ENCODE measurements around the gene OR1G1.
"Not testable (repeated sequence)": the region's sequence is repeated elsewhere in the genome, so short reads cannot be mapped to it uniquely, and the experiment has no call there.

The OR1G1 gene

DNA sequence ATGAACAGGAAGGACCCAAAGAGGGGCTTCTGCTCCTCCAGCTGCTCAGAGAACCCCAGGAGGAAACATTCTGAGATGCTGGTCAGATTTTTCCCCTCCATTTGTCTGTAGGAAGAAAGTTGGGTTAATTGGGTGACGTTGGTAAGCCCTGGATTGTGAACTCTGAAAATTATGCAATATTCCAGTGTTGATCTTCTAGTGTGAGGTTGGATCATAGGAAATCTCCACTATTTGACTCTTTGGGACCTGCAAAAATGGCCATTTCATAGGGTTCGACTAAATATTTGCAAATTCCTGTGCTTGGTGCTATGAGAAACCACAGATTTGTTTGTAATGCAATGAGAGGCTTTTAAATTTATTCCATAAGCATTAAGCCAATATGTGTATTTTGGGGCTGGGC lies at the start of gene OR1G1:
Gene OR1G1, minus strand, starts transcription at position 101 of the 400 bp plus-strand sequence. Its CDS starts 0 bp downstream, at position 101.
- no peak for DNase-seq

DNA sequence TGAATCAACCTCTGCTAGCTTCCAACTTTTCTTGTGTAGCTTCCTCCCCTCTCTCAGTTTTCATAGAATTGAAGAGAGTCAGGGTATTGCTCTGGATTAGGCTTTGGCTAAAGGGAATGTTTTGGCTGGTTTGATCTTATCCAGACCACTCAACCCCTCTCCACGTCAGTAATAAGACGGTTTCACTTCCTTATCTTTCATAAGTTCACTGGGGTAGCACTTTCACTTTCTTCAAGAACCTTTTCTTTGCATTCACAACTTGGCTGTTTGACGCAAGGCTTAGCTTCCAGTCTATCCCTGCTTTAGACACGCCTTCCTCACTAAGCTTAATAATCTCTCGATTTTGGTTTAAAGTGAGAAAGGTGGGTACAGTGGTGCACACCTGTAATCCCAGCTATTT lies 40.2 kb upstream of the OR1G1 start:
- no peak for DNase-seq

DNA sequence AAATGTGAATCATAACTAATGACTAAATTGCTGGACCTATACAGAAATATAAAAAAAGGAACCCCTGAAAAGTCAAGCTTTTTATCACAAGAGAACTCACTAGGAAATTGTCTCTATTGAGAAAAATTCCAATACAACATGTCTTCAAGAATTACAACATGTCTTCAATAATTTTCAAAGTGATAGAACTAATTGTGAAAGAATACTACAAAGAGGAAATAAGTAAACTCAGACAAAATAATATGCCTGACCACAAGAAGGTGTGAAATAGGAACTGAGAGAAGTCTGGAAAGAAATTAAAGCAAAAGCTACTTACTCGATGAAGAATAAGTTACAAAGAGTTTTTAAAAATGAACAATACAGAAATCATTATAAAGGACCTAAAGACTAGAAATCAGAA lies 29.9 kb upstream of the OR1G1 start:
- DNase-seq = no peak

DNA sequence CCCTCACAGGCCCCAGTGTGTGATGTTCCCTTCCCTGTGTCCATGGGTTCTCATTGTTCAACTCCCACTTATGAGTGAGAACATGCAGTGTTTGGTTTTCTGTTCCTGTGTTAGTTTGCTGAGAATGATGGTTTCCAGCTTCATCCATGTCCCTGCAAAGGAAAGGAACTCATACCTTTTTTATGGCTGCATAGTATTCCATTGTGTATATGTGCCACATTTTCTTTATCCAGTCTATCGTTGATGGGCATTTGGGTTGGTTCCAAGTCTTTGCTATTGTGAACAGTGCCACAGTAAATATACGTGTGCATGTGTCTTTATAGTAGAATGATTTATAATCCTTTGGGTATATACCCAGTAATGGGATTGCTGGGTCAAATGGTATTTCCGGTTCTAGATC lies 10.1 kb upstream of the OR1G1 start:
- not testable (repeated sequence) for DNase-seq

DNA sequence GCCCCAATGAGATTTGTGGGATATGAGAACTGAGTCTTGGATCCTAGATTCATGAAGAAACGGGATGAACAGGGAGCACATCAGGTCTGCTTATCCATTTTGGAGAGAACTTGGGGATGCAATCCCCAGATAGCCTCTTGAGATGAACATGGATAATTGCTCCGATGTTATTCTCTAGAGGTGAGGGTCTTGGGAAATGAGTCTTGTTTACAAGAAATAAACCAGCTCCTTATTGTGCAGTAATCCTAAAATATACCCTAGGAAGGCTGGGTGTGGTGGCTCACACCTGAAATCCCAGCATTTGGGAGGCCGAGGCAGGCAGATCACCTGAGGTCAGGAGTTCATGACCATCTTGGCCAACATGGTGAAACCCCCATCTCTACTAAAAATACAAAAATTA lies 23.0 kb downstream of the OR1G1 start, which contains the start of gene OR1D2:
Gene OR1D2, minus strand, starts transcription at position 101 of the 400 bp plus-strand sequence. CDS start 11,426 bp downstream, outside the sequence.
- DNase-seq = no peak

Data from NCI-H146 (cell line).